HT1080 (cell line): ENCODE results near the gene SPATC1L. TPM values are rescaled to one million over a fixed set of nuclear protein-coding genes. Genes with fewer than 3 reads are reported as not detected.
"Not testable (repeated sequence)": the region's sequence is repeated elsewhere in the genome, so short reads cannot be mapped to it uniquely, and the experiment has no call there.

Experiments used
- DNase-seq: peaks from one replicate; pipeline ENCODE4 v3.0.0-alpha.2; 2015; ENCODE audit warnings: low read depth
- total RNA-seq: library from RNA; depleted of rRNA; stranded (reverse); fragments of >200 nt; shearing (Covaris generic); gene quantifications from 2 replicates; pipeline ENCODE4 v1.2.3, GENCODE V29; 2014

The SPATC1L gene
- total RNA-seq, 1 experiment from 2014 or later = 16.4 TPM

GRCh38 chr21:46200877-46201803 is 16.9 kb upstream of the SPATC1L start:
- not testable (repeated sequence) for DNase-seq

GRCh38 chr21:46199436-46200373 is 15.4 kb upstream of the SPATC1L start:
- DNase-seq = no peak

GRCh38 chr21:46196733-46197132 is 12.5 kb upstream of the SPATC1L start:
- no peak for DNase-seq

GRCh38 chr21:46195595-46196195 is 11.4 kb upstream of the SPATC1L start:
- no peak for DNase-seq

GRCh38 chr21:46194374-46195334 is 10.4 kb upstream of the SPATC1L start:
- no peak for DNase-seq

GRCh38 chr21:46193829-46194373 is 9.6 kb upstream of the SPATC1L start:
- no peak for DNase-seq

- DNase-seq = no peak
Observed at GRCh38 chr21:46191686-46192575, 7.7 kb upstream of the SPATC1L start.

- peak; percentile 64 for DNase-seq
Observed at GRCh38 chr21:46191257-46191685, 7.0 kb upstream of the SPATC1L start.

GRCh38 chr21:46190491-46191131 is 6.4 kb upstream of the SPATC1L start:
- DNase-seq = no peak

GRCh38 chr21:46189959-46190490 is 5.8 kb upstream of the SPATC1L start:
- no peak for DNase-seq

- DNase-seq = peak; percentile 50
Observed at GRCh38 chr21:46189213-46189958, 5.1 kb upstream of the SPATC1L start.

GRCh38 chr21:46188226-46189212 is 4.3 kb upstream of the SPATC1L start:
- peak; percentile 73 for DNase-seq

GRCh38 chr21:46187814-46188213 is 3.6 kb upstream of the SPATC1L start:
- DNase-seq = no peak

- DNase-seq = no peak
Observed at GRCh38 chr21:46187261-46187660, 3.0 kb upstream of the SPATC1L start.

- no peak for DNase-seq
Observed at GRCh38 chr21:46185716-46186115, 1.5 kb upstream of the SPATC1L start.
